ENCODE data around the gene TNRC18.
"Not testable (repeated sequence)": the region's sequence is repeated elsewhere in the genome, so short reads cannot be mapped to it uniquely, and the experiment has no call there.

TNRC18 gene

GRCh38 chr7:5287802-5288201, 135.8 kb downstream of the TNRC18 start:
- no peak for DNase-seq

- not testable (repeated sequence) for DNase-seq
Observed at GRCh38 chr7:5287373-5287772, 136.3 kb downstream of the TNRC18 start.

- no peak for DNase-seq
Observed at GRCh38 chr7:5286933-5287332, 136.7 kb downstream of the TNRC18 start.

- no peak for DNase-seq
Observed at GRCh38 chr7:5284304-5285281, 139.0 kb downstream of the TNRC18 start.

- DNase-seq = no peak
Observed at GRCh38 chr7:5283421-5284303, 140.0 kb downstream of the TNRC18 start.

- DNase-seq = no peak
Observed at GRCh38 chr7:5282543-5283316, 140.9 kb downstream of the TNRC18 start, which contains the start of gene SLC29A4. Gene SLC29A4 (plus strand): TSS chr7:5282943. CDS start chr7:5287817, 4,874 bp downstream.

GRCh38 chr7:5281598-5282500, 141.8 kb downstream of the TNRC18 start:
- not testable (repeated sequence) for DNase-seq

GRCh38 chr7:5279734-5280133, 143.9 kb downstream of the TNRC18 start:
- no peak for DNase-seq

- no peak for DNase-seq
Observed at GRCh38 chr7:5278766-5279165, 144.9 kb downstream of the TNRC18 start.

GRCh38 chr7:5276611-5277010, 147.0 kb downstream of the TNRC18 start:
- no peak for DNase-seq

GRCh38 chr7:5276123-5276522, 147.5 kb downstream of the TNRC18 start:
- DNase-seq = not testable (repeated sequence)

GRCh38 chr7:5275510-5275909, 148.1 kb downstream of the TNRC18 start:
- not testable (repeated sequence) for DNase-seq

- DNase-seq = not testable (repeated sequence)
Observed at GRCh38 chr7:5274985-5275431, 148.6 kb downstream of the TNRC18 start.

- DNase-seq = no peak
Observed at GRCh38 chr7:5274441-5274840, 149.2 kb downstream of the TNRC18 start.

- DNase-seq = not testable (repeated sequence)
Observed at GRCh38 chr7:5273831-5274405, 149.7 kb downstream of the TNRC18 start.

GRCh38 chr7:5270788-5271187, 152.8 kb downstream of the TNRC18 start:
- DNase-seq = no peak

GRCh38 chr7:5269992-5270657, 153.5 kb downstream of the TNRC18 start:
- DNase-seq = not testable (repeated sequence)

- not testable (repeated sequence) for DNase-seq
Observed at GRCh38 chr7:5267829-5268228, 155.8 kb downstream of the TNRC18 start.

- DNase-seq = no peak
Observed at GRCh38 chr7:5266191-5267028, 157.2 kb downstream of the TNRC18 start.
